ENCODE measurements around the gene NPR2. TPM values are rescaled to one million over a fixed set of nuclear protein-coding genes. Genes with fewer than 3 reads are reported as not detected.

Gene NPR2
- polyA plus RNA-seq, 1 of the 3 experiments (the other 2 are of a cell fraction): 13.5 TPM

GRCh38 chr9:35835766-35836165, 44.4 kb downstream of the NPR2 start:
- Histone ChIP-seq H3K4me2 (no peak overlapping the region), H3K27ac (ENCODE audit: low read depth in 2 of 2, low read length in 1 of 2) (no peak overlapping the region), H3K9me3 (no peaks in the 10 kb centered on the region), H3K4me1 (ENCODE audit: control insufficient read depth in 1 of 2, insufficient read depth in 2 of 2, low read depth in 1 of 2, low read length in 1 of 2) (peaks cover 0 to 9% of the 10 kb centered on the region in 2 experiments; a peak in 1 of 4 replicates), H3F3A (replicated peaks; ENCODE audit: insufficient read depth) (no peaks in the 10 kb centered on the region), H3K36me3 (replicated peaks in 1 of 2; ENCODE audit: control insufficient read depth in 1 of 2, insufficient read depth in 2 of 2, low read length in 1 of 2) (no peaks in the 10 kb centered on the region), H3K27me3 (ENCODE audit: insufficient read depth) (no peaks in the 10 kb centered on the region), H3K9ac (no peak overlapping the region), H3K79me2 (ENCODE audit: insufficient read depth) (no peaks in the 10 kb centered on the region), H2AFZ (ENCODE audit: low read depth) (no peak overlapping the region), H4K20me1 (ENCODE audit: insufficient read depth) (no peaks in the 10 kb centered on the region), H3K9me2 (no peaks in the 10 kb centered on the region), H3K4me3 (ENCODE audit: low read depth in 2 of 2, low read length in 1 of 2) (no peak overlapping the region)
- DNase-seq: no peak
- POLR2A ChIA-PET: no interaction called here
- CTCF ChIA-PET: interaction anchor here (0.8 to 2.6 kb wide), 8 partner anchors 10 to 47 kb away, joined by 3 to 21 read pairs (median 4); partner anchors contain the start of gene HINT2
- TF ChIP-seq YY1 (IDR thresholded peaks at IDR 0.05; ENCODE audit: low read depth) (no peak), FOXJ3 (CRISPR knock-in tag; IDR thresholded peaks at IDR 0.05) (no peak), NRF1 (IDR thresholded peaks at IDR 0.05; ENCODE audit: low read depth, low read length) (no peak), IRF3 (IDR thresholded peaks at IDR 0.05; ENCODE audit: low read depth, low read length) (no peak), GATA2 (CRISPR knock-in tag; IDR thresholded peaks at IDR 0.05) (no peak), ZBTB33 (IDR thresholded peaks at IDR 0.05; ENCODE audit: borderline replicate concordance, low read depth) (no peak), MAX (IDR thresholded peaks at IDR 0.05; ENCODE audit: low read depth) (no peak), RFX5 (IDR thresholded peaks at IDR 0.05; ENCODE audit: low read length) (no peak), EZH2phosphoT487 (IDR thresholded peaks at IDR 0.05; ENCODE audit: borderline replicate concordance, low read depth) (no peak), RCOR1 (IDR thresholded peaks at IDR 0.05; ENCODE audit: low read length) (no peak), MEF2A (IDR thresholded peaks at IDR 0.05; ENCODE audit: borderline replicate concordance, low read depth) (no peak)
- TF ChIP-seq, protein P1, sequence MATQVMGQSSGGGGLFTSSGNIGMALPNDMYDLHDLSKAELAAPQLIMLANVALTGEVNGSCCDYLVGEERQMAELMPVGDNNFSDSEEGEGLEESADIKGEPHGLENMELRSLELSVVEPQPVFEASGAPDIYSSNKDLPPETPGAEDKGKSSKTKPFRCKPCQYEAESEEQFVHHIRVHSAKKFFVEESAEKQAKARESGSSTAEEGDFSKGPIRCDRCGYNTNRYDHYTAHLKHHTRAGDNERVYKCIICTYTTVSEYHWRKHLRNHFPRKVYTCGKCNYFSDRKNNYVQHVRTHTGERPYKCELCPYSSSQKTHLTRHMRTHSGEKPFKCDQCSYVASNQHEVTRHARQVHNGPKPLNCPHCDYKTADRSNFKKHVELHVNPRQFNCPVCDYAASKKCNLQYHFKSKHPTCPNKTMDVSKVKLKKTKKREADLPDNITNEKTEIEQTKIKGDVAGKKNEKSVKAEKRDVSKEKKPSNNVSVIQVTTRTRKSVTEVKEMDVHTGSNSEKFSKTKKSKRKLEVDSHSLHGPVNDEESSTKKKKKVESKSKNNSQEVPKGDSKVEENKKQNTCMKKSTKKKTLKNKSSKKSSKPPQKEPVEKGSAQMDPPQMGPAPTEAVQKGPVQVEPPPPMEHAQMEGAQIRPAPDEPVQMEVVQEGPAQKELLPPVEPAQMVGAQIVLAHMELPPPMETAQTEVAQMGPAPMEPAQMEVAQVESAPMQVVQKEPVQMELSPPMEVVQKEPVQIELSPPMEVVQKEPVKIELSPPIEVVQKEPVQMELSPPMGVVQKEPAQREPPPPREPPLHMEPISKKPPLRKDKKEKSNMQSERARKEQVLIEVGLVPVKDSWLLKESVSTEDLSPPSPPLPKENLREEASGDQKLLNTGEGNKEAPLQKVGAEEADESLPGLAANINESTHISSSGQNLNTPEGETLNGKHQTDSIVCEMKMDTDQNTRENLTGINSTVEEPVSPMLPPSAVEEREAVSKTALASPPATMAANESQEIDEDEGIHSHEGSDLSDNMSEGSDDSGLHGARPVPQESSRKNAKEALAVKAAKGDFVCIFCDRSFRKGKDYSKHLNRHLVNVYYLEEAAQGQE (IDR thresholded peaks at IDR 0.05; ENCODE audit: low read depth, low read length): no peak
- WGBS (ENCODE audit: low lambda C conversion rate): 70% methylated on average over 2 of the region's 2 CpGs

Measured in SK-N-SH (cell line).